HepG2 (cell line): ENCODE results near the gene ANLN. TPM values are rescaled to one million over a fixed set of nuclear protein-coding genes. Genes with fewer than 3 reads are reported as not detected.

Experiments used
- ADNP ChIP-seq: sonication (generic); formaldehyde crosslinking; IDR thresholded peaks from 2 replicates; pipeline ENCODE4 v1.4.0; 2020; ENCODE audit warnings: missing genetic modification reagents
- FOSL2 ChIP-seq: sonication (generic); formaldehyde crosslinking; IDR thresholded peaks from 2 replicates; pipeline ENCODE4 v1.4.0; 2020; ENCODE audit warnings: missing genetic modification reagents
- ISL2 ChIP-seq: sonication (generic); formaldehyde crosslinking; IDR thresholded peaks from 2 replicates; pipeline ENCODE4 v1.5.0; 2020; ENCODE audit warnings: missing genetic modification reagents
- MATR3 ChIP-seq: sonication (generic); formaldehyde crosslinking; IDR thresholded peaks from 2 replicates; pipeline ENCODE4 v1.4.0; 2020; ENCODE audit warnings: missing genetic modification reagents
- NFE2 ChIP-seq: sonication (generic); formaldehyde crosslinking; IDR thresholded peaks from 2 replicates; pipeline ENCODE4 v1.4.0; 2020; ENCODE audit warnings: missing genetic modification reagents
- NR1H2 ChIP-seq: sonication (generic); formaldehyde crosslinking; IDR thresholded peaks from 2 replicates; pipeline ENCODE4 v1.8.1; 2022; ENCODE audit warnings: low read depth, missing genetic modification reagents, borderline replicate concordance
- NR3C1 ChIP-seq: sonication (generic); formaldehyde crosslinking; IDR thresholded peaks from 2 replicates; pipeline ENCODE4 v1.4.0; 2020; ENCODE audit warnings: missing genetic modification reagents
- PHF5A ChIP-seq: IDR thresholded peaks from one replicate; pipeline ENCODE4 v1.6.1; 2018; ENCODE audit warnings: low read depth, missing genetic modification reagents; ENCODE audit not compliant: unreplicated experiment
- POLR2AphosphoS2 ChIP-seq: IDR thresholded peaks from 2 replicates; pipeline ENCODE4 v1.6.1; 2011; ENCODE audit warnings: low read depth, low read length, improper control_type of control experiment
- PRMT3 ChIP-seq: sonication (generic); formaldehyde crosslinking; IDR thresholded peaks from 2 replicates; pipeline ENCODE4 v1.8.1; 2022; ENCODE audit warnings: low read depth, mild to moderate bottlenecking, moderate library complexity, missing genetic modification reagents, borderline replicate concordance
- RARA ChIP-seq: IDR thresholded peaks from 2 replicates; pipeline ENCODE4 v1.6.1; 2016; ENCODE audit warnings: missing genetic modification reagents, missing compliant biosample characterization
- SIN3A ChIP-seq: IDR thresholded peaks from 2 replicates; pipeline ENCODE4 v1.6.1; 2011; ENCODE audit warnings: low read depth, mild to moderate bottlenecking, control low read depth, low read length, borderline replicate concordance
- SNRNP70 ChIP-seq: fragments of 200-400 bp; formaldehyde crosslinking; IDR thresholded peaks from 2 replicates; pipeline ENCODE4 v1.6.1; 2017; ENCODE audit warnings: mild to moderate bottlenecking, low read depth, low read length, moderate library complexity
- SUZ12 ChIP-seq: fragments of 150-350 bp; IDR thresholded peaks from 2 replicates; pipeline ENCODE4 v1.6.1; 2014; ENCODE audit warnings: low read depth, low read length
- ZC3H13 ChIP-seq: sonication (generic); formaldehyde crosslinking; IDR thresholded peaks from 2 replicates; pipeline ENCODE4 v1.8.1; 2023; ENCODE audit warnings: mild to moderate bottlenecking, missing genetic modification reagents, moderate library complexity
- ZKSCAN1 ChIP-seq: fragments of 150-350 bp; IDR thresholded peaks from 2 replicates; pipeline ENCODE4 v1.6.1; 2014; ENCODE audit warnings: low read length
- ZNF34 ChIP-seq: sonication (generic); formaldehyde crosslinking; IDR thresholded peaks from 2 replicates; pipeline ENCODE4 v1.4.0; 2020; ENCODE audit warnings: mild to moderate bottlenecking, missing genetic modification reagents, borderline replicate concordance
- ZNF350 ChIP-seq: sonication (generic); formaldehyde crosslinking; IDR thresholded peaks from 2 replicates; pipeline ENCODE4 v1.4.0; 2020; ENCODE audit warnings: mild to moderate bottlenecking, low read depth, missing genetic modification reagents, borderline replicate concordance
- ZNF431 ChIP-seq: sonication (generic); formaldehyde crosslinking; IDR thresholded peaks from 2 replicates; pipeline ENCODE4 v1.9.0; 2022; ENCODE audit warnings: missing genetic modification reagents, low read depth, mild to moderate bottlenecking, borderline replicate concordance
- ZNF44 ChIP-seq: sonication (generic); formaldehyde crosslinking; IDR thresholded peaks from 2 replicates; pipeline ENCODE4 v1.5.1; 2020; ENCODE audit warnings: mild to moderate bottlenecking, missing genetic modification reagents
- ZNF878 ChIP-seq: sonication (generic); formaldehyde crosslinking; IDR thresholded peaks from 2 replicates; pipeline ENCODE4 v1.8.1; 2023; ENCODE audit warnings: mild to moderate bottlenecking, missing genetic modification reagents, moderate library complexity
- polyA plus RNA-seq, 8 experiments: library from polyadenylated mRNA; depleted of rRNA in 3 of 8; stranded (reverse) in 7 of 8; unstranded in 1 of 8; fragments of >200 nt; fragmentation: Illumina TruSeq in 4 of 8; extraction: Trizol in 4 of 8; gene quantifications; 2 replicates each; pipeline versions ENCODE4 v1.2.1 to v1.2.3, GENCODE V29; 2011 to 2016; ENCODE audit warnings: low read depth in 4 of 8, missing spikeins in 1 of 8, mixed read lengths in 1 of 8; ENCODE audit not compliant: insufficient read depth in 1 of 8
- total RNA-seq, 5 experiments: library from RNA; depleted of rRNA; stranded (reverse); fragments of >200 nt; fragmentation: Illumina TruSeq; extraction: Trizol; gene quantifications; 2 replicates each; pipeline ENCODE4 v1.2.3, GENCODE V29; 2016; ENCODE audit warnings: low read depth in 1 of 5
- TF ChIP-seq, protein P1 (sequence below), 2 experiments: sonication (generic) in 1 of 2; formaldehyde crosslinking in 1 of 2; IDR thresholded peaks; 2 replicates each; pipeline versions ENCODE4 v1.4.0 to v1.6.1; 2018 to 2020; ENCODE audit warnings: missing genetic modification reagents in 2 of 2, borderline replicate concordance in 1 of 2, low read depth in 1 of 2, mild to moderate bottlenecking in 1 of 2, missing biosample characterization in 1 of 2
- TF ChIP-seq, protein P2 (sequence below): sonication (generic); formaldehyde crosslinking; IDR thresholded peaks from 2 replicates; pipeline ENCODE4 v1.5.0; 2020; ENCODE audit warnings: mild to moderate bottlenecking, missing genetic modification reagents, borderline replicate concordance
- TF ChIP-seq, protein P3 (sequence below), 2 experiments: sonication (generic) in 1 of 2; formaldehyde crosslinking in 1 of 2; IDR thresholded peaks; 2 replicates each; pipeline versions ENCODE4 v1.5.1 to v1.6.1; 2011 to 2020; ENCODE audit warnings: borderline replicate concordance in 1 of 2, low read depth in 1 of 2, low read length in 1 of 2, mild to moderate bottlenecking in 1 of 2, missing genetic modification reagents in 1 of 2, moderate library complexity in 1 of 2

The ANLN gene
- total and polyA plus RNA-seq, 2 of the 13 experiments (the other 11 are each of a cell fraction or from before 2014, with no cell fraction given) = 20.0 to 72.0 TPM

DNA sequence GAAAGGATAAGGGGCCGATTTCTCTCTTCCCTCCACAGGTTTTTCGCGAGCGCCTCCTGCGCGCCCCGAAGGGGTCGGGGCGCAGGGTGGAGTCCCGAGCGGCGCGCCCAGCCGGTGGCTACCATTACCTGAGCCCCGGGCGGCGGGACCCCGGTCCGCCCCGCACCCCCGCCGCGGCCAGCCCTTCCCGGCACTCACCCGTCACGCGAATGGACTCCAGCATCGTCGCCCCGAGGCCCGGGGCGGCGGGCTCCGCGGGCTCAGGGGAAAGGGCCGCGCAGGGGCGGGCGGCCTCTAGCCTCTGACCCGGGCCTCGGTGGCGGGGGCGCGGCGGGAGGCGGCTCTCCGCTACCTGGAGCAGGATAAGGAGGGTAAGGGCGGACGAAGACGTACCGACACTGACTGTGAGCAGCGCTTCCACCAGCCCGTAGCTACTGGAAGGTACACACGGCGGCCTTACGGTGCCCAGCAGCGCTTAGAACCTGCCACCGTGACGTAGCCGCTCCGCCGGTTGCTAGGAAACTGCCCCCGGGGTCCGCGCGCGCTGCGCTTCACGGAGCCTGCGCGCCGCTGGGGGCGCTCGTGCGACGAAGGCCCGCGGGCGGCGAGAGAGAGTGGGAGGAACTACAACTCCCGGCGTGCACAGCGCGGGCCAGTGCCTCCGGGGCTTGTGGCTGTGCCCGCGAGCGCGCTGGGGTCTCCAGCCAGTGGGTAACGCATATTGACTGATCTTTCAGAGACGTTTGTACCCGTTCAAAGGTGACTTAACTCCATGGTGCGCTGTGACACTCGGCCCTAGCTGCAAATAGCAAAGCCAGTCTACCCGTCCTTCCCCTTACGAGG is 22.7 kb upstream of the ANLN start (continued):
- TF ChIP-seq, protein P1, sequence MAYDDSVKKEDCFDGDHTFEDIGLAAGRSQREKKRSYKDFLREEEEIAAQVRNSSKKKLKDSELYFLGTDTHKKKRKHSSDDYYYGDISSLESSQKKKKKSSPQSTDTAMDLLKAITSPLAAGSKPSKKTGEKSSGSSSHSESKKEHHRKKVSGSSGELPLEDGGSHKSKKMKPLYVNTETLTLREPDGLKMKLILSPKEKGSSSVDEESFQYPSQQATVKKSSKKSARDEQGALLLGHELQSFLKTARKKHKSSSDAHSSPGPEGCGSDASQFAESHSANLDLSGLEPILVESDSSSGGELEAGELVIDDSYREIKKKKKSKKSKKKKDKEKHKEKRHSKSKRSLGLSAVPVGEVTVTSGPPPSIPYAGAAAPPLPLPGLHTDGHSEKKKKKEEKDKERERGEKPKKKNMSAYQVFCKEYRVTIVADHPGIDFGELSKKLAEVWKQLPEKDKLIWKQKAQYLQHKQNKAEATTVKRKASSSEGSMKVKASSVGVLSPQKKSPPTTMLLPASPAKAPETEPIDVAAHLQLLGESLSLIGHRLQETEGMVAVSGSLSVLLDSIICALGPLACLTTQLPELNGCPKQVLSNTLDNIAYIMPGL (CRISPR knock-in tag; IDR thresholded peaks at IDR 0.05; ENCODE audit: borderline replicate concordance in 1 of 2, low read depth in 1 of 2) = peak; percentile 91 to 93
- TF ChIP-seq FOSL2 (CRISPR knock-in tag) (peak; percentile 61), ADNP (no peak), PRMT3 (CRISPR knock-in tag) (no peak), PHF5A (CRISPR knock-in tag) (no peak), POLR2AphosphoS2 (no peak), NFE2 (CRISPR knock-in tag) (no peak), NR1H2 (CRISPR knock-in tag) (no peak), ZKSCAN1 (no peak), NR3C1 (CRISPR knock-in tag) (no peak), ZNF34 (CRISPR knock-in tag) (no peak), ZNF44 (CRISPR knock-in tag) (no peak), SNRNP70 (no peak), ZNF431 (CRISPR knock-in tag) (0 out of 2 replicates have a peak, but pooled peaks have one; percentile 42), ZC3H13 (CRISPR knock-in tag) (no peak), MATR3 (CRISPR knock-in tag) (no peak), ISL2 (CRISPR knock-in tag) (peak; percentile 66; the same call in 1 of the 2 replicates), SIN3A (no peak), ZNF878 (no peak), RARA (no peak; the same call in 1 of the 2 replicates), SUZ12 (peak; percentile 66), ZNF350 (CRISPR knock-in tag) (peak; percentile 70; the same call in 1 of the 2 replicates)
- TF ChIP-seq, protein P2, sequence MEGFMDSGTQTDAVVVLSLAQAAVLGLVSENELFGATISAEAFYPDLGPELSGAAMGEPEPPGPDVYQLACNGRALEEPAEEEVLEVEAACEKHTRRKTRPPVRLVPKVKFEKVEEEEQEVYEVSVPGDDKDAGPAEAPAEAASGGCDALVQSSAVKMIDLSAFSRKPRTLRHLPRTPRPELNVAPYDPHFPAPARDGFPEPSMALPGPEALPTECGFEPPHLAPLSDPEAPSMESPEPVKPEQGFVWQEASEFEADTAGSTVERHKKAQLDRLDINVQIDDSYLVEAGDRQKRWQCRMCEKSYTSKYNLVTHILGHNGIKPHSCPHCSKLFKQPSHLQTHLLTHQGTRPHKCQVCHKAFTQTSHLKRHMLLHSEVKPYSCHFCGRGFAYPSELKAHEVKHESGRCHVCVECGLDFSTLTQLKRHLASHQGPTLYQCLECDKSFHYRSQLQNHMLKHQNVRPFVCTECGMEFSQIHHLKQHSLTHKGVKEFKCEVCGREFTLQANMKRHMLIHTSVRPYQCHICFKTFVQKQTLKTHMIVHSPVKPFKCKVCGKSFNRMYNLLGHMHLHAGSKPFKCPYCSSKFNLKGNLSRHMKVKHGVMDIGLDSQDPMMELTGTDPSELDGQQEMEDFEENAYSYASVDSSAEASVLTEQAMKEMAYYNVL (CRISPR knock-in tag) = peak; percentile 70; the same call in 1 of the 2 replicates
- TF ChIP-seq, protein P3, sequence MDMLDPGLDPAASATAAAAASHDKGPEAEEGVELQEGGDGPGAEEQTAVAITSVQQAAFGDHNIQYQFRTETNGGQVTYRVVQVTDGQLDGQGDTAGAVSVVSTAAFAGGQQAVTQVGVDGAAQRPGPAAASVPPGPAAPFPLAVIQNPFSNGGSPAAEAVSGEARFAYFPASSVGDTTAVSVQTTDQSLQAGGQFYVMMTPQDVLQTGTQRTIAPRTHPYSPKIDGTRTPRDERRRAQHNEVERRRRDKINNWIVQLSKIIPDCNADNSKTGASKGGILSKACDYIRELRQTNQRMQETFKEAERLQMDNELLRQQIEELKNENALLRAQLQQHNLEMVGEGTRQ (IDR thresholded peaks at IDR 0.05; ENCODE audit: low read depth, low read length) = no peak
- TF ChIP-seq, protein P3 (CRISPR knock-in tag; IDR thresholded peaks at IDR 0.05; ENCODE audit: borderline replicate concordance) = no peak; the same call in 1 of the 2 replicates
